HG03439 (cell line): ENCODE data around the gene FDXR.

Experiments
- ATAC-seq: cut with Tn5 transposase; IDR thresholded peaks from one replicate; pipeline ENCODE4 v1.9.1; 2021; ENCODE audit warnings: mild to moderate bottlenecking, moderate library complexity; ENCODE audit not compliant: unreplicated experiment

FDXR gene

DNA sequence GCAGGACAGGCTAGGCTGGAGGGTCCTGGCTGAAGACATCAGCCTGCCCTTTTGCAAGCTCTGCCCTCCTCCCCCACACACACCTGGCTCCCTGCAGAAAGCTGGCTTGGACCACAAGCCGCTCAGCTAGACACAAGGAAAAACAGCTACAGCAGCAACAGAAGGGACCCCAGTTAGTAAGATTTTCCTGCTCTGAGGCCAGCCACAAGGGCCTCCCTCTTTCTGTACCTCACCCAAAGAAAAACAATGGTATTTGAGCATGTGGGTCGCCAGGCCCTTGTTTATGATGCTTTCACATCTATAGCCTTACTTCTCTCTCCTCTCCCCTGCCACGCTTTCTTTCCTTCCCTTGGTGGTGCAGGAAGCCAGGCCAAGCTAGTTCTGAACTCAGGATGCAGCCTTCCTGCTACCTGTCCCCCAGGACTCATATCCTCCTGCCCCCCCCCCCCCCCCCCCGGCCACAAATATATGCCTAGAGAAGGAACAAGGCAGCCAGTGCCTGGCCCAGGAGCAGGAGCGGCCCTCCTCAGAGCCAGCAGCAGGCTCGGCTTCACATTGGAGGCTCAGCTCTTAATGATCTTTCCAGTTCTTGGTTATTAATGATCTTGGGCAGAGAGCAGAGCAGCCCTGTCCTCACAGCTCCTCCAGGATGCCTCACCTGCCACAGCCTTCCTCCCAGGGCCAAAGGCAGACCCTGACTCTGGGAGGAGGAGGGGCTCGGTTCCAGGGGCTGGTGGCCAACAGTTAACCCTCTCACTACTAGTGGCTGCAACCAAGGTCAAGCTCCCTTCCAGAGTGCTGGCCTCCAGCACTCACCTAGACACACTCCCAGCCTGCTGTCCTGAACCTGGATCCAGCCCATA lies 32.6 kb downstream of the FDXR start:
- no peak for ATAC-seq

DNA sequence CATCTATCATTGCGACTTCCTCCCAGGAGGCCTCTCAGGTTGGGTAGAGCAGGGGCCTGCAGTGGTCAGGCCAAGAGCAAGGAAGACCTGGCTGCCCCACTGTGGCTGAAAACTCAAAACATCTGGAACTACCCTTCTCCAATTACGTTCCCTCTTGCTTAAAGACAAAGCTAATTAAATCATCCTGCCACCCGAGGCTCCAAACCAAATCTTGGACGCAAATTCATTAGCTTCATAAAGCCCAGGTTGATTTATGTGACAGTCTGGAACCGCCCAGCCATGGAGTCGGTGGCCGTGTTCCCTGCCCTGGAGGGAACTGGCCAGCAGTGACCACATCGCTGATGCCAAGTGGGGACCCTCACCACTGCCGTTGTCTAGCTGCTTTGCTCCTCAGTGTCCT lies 34.5 kb downstream of the FDXR start:
- no peak for ATAC-seq

DNA sequence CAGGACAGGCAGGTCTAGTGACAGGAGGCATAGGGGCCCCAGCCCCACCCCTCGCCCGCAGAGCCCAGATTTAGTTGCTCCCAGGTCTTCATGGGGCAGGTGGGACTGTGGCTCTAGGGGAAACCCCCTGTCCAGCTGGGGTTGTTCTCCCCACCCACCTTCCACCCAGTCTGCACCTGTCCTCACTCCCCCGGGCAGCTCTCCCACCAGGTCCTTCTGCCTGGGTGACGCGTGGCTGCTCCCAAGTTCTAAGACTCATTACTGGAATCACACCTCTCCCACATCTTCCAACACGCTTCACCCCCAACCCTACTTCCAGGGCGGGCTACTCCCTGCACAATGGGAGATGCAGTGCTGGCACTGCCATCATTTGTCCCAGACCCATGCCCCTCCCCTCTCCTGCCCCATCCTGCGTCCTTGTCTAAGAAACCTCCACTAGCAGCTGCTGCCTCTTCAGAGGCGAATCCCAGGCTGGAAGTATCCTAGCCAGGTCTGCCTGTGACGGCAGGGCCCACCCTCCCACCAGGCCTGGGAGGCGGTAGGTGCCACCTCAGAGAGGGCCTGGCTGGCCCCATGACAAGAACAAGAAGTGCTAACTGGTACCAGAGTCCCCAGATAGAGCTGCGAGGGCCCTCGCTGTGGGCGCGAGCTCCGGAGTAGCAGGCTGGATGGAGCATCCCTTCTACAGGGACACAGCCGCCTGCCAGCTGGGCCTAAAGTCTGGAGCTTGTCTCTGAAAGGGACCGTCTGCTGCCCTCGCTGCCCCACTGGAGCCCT lies 35.9 kb downstream of the FDXR start:
- no peak for ATAC-seq

DNA sequence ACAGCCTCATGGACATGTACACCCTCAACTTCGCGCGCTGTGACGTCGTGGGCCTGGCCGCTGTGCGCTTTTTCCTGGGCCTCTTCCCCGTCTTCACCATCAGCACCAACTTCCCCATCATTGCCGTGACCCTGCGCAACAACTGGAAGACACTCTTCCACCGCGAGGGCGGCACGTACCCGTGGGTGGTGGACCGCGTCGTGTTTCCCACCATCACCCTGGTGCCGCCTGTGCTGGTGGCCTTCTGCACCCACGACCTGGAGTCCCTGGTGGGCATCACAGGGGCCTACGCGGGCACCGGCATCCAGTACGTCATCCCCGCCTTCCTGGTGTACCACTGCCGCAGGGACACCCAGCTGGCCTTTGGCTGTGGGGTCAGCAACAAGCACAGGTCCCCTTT lies 36.6 kb downstream of the FDXR start:
- ATAC-seq: no peak

DNA sequence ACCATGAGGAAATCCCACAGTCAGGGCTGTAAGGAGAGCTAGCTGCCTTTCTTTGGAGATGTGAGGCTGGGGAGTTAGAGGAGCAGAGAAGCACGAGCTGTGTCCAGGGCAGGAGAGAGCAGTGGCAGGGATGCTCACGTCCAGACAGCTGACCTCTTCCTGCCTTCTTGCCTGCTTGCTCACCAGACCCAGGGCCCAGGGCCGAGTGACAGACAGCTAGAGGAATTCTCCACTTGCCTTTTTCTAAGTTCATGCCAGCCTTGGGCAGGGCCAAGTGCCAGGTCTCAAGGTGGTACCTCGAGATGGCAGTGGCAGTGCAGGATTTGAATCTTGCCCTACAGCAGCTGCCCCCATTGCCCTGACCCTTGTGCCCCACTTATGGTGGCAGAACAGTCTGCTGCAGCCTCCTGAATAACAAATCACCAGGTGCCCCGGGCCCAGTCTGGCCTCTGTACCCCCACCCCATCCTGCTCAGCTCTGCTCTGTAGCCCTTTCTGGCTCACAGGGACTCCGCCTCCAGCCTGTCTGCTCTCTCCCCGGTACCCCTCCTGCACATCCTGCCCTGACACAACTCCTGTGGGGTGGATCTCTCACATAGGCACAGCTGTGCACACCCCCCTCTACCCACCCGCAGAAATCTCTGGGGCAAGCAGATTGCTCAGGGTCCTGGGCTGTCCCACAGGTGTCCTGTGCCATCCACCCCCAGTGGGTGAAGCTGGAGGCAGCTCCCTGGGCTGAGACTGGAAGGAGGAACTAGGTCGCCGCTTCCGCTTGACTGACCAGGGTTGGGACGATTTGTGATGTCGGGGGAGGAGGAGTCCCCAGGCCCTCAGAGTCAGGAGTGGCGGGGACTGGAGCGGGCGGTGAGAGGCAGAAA lies 39.1 kb downstream of the FDXR start:
- ATAC-seq: no peak

DNA sequence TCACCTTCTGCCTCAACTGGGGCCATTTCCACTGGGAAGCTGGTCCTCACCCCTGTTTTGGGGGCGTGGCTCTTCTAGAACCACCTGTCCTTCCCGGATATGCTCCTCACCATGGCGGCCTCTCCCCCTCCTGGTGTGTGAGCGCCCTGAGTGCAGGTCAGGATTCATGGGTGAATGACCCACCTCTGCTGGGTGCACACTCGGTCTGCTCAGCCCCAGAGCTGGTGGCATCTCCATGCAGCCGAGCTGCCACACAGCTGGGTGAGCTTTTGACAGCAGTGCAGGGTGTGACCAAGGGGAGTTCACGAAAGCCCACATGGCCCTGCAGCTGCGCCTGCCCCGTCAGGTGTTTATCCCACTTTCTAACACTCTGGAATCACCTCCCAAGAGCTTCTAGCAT lies 40.4 kb downstream of the FDXR start:
- no peak for ATAC-seq

DNA sequence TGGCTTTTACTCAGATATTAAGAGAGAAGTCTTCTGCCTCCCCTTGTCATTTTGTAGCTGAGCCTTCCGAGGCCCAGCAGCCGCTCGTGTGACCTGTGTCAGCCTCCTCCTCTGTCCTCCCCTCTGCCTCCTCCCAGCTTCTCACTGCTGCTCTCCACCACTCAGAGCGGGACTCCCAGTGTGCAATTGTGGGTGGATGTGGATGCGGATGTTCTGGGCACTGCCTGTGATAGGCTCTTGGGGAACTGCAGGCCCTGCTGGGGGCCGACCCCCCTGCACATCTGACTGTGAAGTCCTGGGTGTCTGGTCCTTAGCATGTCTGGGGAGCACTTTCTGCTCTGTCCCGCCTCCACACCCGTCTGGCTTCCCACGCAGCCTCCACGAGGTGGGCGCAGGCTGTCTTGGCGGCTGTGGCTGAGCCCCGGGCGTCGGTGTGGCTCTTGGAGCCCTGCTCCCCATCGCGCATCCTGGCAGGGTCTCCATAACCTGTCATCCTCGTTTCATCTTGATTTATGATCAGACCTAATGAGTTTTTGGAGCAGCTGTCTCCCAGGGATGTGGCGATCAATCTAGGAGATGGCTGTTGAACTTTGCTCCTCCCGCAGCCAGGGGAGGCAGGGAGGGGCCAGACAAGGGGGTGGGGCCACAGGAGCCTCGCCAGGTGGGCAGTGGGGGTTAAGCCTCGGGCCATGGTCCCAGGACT lies 41.2 kb downstream of the FDXR start:
- ATAC-seq: no peak

DNA sequence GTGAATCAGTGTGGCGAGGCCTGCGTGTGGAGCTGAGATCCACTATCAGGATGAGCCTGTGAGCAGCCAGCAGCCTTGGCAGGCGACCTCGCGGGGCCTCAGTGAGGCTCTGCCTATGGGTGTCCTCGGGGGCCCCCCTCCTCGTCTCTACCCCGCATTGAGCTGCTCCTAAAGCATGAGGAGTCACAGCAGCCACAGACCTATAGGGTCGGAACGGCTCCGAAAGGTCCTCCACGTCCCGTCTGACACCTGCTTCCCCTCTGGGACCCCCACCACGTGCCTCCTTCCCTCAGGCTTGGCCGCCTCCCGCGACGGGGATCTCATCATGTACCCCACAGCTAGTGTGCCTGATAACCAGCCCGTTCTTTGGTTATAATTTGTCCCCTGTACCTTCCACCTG lies 41.9 kb downstream of the FDXR start:
- no peak for ATAC-seq

DNA sequence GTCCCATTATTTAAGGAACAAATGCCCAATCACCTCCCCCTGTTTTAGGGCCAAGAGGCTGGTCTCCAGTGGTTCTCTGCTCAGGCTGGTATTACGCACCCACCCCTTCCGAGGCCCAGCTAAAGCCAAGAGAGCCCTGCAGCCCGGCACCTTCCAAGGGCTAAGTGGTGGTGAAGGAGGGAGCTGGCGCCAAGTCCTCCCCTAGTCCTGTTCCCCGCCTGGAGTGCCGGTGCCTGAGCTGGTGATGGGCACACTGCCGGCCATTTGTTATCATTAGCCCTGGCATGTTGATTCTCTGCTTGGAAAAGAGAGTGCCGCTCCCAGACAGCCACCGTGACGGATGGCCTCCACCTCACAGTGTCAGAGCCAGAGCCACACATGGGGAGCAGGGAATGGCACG lies 45.0 kb downstream of the FDXR start:
- no peak for ATAC-seq

DNA sequence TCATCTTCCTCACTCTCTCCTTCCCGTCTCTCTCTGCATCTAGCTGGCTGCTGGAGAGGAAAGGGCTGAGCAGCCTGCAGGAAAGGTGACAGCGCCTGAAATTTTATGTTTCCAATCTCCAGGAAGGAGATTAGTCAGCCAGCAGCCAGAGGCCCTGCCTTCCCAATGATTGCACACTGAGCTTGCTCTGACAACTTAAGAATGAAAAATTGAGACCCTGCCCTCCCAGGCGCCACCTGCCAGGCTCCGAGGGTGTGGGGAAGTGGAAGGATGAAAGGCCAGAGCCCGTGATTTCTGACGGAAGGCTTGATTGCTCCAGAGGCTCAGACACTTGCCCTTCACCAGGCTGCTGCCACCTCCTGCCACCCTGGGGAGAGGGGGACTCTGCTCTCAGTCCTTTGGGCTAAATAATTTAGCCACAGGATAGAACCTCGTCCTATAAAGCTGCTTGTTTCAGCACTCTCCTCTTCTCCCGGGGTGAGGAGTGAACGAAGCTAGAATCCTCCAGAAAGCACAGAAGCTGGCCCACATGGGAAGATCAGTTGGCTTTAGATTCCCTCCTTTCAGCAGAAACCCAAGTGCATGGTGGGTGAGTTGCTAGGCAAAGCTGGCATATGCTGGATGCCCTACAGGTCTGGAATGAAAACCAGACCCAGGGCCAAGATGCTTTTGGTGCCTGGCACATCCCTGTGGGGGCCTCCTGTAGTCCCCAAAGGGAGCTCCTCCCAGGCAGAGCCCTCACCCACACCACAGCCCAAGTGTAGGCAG lies 46.7 kb downstream of the FDXR start:
- no peak for ATAC-seq

DNA sequence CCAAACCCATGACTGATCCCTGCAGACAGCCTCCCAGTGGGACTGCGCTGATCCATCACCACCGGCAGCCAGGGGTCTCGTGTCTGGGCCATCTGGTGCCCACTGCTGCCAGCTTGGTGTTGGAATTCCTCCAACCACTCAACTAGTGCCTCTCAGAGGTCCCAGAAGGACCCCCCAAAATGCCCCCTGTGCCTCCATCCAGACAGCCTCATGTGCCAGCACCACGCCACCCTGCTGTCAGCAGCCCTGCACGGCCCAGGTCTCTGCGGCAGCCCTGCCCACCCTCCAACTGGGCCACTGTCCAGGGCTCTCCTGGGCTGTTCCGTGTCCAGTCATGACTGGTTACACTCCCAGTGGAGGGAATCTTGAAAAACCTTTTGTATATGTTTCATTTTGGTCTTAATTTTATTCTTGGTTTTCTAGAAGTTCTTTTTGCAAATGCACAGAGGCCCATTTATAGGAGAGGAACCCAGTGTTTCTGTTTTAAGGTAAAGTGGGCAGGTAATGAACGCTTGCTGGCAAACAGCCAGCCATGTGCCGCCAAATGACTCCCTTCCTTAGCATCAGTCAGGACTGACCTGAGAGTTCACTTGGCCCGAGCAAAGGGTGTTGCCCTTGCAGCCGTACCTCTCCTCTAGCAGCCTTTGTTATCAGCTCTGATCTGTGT lies 47.7 kb downstream of the FDXR start:
- no peak for ATAC-seq

DNA sequence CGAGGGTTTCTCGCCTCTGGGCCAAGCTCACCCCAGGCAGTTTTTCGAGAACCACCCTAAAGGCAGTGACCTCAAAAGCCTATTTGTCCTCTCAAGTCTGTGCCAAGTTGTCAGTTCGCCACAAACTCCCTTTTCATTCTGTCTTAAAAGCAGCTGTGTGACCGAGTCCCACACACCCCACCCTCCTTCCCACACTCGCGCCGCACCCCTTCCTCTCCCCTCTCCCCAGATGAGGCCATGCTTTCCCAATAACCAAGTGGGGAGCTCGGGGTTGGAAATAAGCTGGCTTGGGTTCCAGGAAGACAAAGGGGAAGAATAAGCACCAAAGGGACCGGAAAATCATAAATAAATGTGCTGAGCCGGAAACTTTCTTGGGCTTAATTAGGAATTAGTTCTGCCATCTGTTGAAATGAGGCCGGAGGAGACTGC lies 49.8 kb downstream of the FDXR start:
- ATAC-seq: no peak

DNA sequence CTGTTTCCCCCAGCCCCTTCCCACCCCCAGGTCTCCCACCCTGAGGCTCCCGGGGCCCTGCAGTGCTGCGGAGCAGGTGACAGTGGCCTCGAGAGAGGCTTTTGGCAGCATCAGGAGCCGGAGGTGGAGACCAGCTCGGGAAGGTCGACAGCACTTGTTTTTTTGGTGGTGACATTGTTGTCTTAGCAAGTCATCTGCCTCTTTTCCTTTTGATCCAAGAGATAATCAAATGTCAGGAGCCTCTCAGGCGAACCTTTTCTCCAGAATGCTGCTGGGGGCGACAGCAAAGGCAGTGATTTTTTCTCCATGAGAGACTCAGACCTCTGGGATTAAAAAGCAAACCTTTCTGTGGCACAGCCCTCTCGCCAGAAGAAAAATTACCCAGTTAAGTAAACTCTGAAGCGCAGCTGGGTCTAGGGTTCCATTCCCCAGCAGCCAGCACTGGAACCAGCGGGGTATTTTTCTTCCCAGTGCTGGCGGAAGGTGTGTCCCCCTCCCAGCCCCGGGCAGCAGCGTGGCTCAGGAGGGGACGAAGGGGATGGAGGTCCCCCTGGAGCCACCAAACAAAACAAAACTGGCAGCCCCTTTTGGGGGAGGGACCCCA lies 50.4 kb downstream of the FDXR start:
- no peak for ATAC-seq

DNA sequence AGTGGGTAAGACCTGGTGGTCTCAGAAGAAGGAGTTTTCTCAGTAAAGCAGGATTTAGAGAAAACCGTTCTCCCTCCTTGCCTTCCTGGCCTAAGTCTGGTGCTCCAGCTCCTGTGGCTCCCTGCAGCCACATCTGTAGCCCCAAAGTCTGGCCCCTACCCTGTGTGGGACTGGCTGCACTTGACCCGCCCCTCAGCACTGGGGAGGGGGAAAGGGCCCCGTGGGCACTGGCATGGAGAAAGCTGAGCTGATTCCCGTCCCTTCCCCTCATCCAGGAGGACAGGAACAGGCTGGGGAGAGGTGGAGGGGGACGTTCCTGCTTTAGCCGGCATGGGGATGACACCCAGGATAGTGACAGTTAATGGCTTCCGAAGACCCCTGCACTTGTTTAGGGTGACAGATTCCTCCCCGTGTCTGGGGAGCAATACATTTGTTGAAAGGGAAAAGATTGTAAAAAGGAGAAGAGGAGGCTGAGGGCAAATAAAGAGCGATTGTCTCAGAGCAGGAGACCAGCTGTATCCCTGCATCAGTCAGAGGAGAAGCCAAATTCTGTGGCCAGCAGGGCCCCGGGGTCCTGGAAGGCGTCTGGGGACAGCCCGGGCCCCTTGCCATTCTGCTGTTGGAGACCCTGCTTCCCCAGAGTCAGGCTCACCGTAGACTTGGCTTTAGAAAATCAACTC lies 51.0 kb downstream of the FDXR start:
- ATAC-seq: no peak

DNA sequence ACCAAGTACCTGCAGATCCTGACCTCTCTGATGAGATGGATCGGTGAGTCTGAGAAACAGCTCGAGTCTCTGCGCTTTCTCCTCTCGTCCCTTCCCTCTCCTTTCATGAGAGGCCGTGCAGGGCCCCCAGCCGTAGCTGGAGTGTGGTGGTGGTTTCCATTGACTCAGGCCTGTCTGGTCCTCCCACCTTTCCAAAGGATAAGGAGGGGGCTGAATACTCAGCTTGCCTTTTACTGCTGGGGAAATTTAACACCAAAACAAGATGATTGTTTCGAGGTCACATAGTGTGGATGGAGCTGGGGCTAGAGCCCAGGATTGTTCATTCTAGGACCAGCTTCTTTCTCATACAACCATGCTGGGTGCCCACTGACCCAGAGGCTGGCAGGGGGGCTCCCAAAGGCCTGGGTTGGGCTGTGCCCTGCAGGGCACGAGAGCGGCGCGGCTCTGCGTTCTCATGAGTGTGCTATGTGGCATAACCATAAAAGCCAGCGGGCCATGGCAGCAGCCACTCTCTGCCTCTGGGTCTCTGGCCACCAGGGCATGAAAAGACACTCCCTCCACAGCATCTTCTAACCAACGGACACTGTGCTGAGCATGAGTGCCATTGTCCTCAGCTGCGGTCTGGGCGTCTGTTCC lies 52.9 kb downstream of the FDXR start:
- no peak for ATAC-seq

DNA sequence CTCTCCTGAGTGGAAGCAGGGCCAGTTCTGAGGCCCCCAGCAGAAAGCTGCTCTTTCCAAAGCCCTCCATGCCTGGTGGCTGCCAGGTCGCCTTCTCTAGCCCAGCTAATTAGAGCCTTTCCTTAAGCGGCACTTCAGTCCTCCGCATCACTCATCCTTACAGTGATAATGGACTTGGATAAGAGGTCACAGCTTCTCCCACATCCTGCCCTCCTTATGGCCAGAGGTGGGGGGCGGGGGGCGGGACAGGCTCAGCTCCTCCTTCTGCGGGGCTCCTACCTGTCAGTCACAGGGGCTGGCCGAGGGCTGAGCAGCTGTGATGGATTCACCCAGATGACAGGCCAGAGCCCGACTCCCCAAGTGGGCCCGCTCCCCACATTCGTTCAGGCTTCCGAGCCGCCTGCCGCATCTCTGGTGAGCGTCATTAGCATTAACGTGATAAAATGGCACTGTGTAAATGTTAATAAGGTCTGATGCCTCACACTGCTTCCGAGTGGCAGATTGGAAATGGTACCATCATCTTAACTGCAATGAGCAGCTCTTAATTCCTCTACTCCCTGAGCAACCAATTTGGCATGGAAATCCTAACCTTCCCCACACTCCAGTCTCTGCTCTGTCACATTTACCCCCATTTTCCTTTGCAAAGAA lies 54.4 kb downstream of the FDXR start:
- no peak for ATAC-seq

DNA sequence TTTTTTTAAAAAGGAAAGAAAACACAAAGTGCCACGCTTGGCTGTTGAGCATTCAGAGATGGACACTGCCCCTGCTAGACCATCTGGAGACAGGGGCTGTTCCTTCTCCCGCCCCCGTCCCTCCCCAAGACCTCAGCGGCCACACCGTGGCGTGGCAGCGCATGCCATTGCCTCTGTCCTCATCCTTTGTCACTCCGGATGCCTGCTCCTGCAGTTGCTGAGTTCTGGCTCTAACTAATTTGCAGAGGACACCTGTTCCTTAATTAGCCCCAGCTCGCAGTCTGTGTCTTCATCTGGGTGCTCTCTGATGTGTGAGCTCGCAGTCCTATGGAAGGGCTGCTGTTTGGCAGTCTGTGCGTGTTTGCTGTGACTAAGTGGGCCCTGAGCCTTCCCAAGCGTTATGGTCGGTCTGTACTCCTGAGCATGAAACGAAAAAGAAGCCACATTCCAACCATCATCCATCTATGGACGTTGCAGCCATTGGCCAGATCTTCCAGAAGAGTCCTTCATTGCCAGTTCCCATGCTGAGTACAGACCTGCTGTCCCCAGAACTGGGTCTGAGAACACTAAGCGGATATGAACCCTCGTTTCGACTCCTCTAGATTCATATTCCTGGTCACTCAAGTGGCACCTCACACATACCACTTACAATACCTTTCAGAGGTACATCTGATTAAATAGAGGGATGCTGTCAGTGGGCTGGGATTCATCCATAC lies 55.7 kb downstream of the FDXR start:
- no peak for ATAC-seq
